ENCODE data around the gene TIGAR. TPM values are rescaled to one million over a fixed set of nuclear protein-coding genes. Genes with fewer than 3 reads are reported as not detected.
A peak's percentile ranks its signal among the peaks of the same experiment; 100 is the strongest.

Gene TIGAR
- total and polyA plus RNA-seq, 2 of the 8 experiments (the other 6 are each of a cell fraction or from before 2014, with no cell fraction given) = 3.8 to 26.4 TPM

DNA sequence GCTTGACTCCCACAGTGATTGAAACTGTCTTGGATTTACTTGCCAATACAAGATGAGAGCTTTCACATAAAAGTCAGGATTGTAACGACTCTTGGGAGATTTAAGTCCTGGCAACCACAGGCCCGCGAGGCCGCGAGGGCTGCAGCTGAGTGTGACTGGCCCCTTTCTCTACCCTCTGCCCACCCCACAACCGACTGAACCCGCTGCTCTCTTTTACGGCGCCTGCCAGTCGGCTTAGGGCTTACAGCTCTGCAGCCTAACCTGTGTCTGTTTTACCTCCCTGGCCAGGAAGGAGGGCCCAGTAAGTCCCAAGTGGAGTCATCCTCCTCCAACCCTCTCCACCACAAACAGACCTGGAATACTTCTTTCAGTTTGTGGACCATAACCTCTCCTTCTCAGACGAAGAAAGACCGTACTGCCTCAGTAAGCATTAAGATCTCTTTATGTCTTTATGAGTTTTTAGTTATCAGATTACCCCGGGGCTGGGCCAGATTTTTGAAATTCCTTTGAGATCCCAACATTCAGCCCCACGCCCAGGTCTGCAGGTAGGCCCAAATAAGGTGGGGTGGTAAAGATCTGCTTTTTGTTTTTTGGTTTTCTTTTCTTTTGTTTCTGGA, 12.6 kb upstream of the TIGAR start:
- Histone ChIP-seq H3K79me2 (ENCODE audit: control insufficient read depth in 1 of 2, insufficient read depth in 2 of 2, low read length in 2 of 2) (no peaks in the 10 kb centered on the region; a peak in 1 of 4 replicates), H2BK20ac (ENCODE audit: low read length) (no peak overlapping the region), H3K4ac (replicated peaks; ENCODE audit: insufficient read length, low read depth, low read length) (peak overlapping the region; percentile 19), H4K91ac (replicated peaks; ENCODE audit: insufficient read length, low read length) (no peak overlapping the region), H2BK5ac (ENCODE audit: low read depth, low read length) (no peak overlapping the region), H3K14ac (ENCODE audit: insufficient read length) (no peak overlapping the region), H2BK120ac (replicated peaks; ENCODE audit: low read depth, low read length) (no peak overlapping the region), H3K56ac (replicated peaks; ENCODE audit: insufficient read length, low read depth, low read length) (no peak overlapping the region), H3K4me1 (replicated peaks in 1 of 4; ENCODE audit: control insufficient read depth in 3 of 4, insufficient read depth in 4 of 4, low read length in 3 of 4) (peaks cover 3 to 10% (median 6%) of the 10 kb centered on the region in 4 experiments; a peak in 6 of 7 replicates), H2AFZ (ENCODE audit: low read length) (0 out of 2 replicates have a peak overlapping the region, but pooled peaks have one; percentile 30), H4K5ac (ENCODE audit: insufficient read length, low read depth, low read length) (peak overlapping the region; percentile 40), H3K79me1 (ENCODE audit: low read depth, low read length) (no peaks in the 10 kb centered on the region), H2BK12ac (ENCODE audit: low read depth, low read length) (no peak overlapping the region), H3K36me3 (ENCODE audit: control insufficient read depth in 2 of 4, insufficient read depth in 4 of 4, low read length in 3 of 4) (peaks cover 9 to 30% (median 14%) of the 10 kb centered on the region in 4 experiments), H3K23ac (ENCODE audit: insufficient read length) (no peak overlapping the region), H3K9me3 (ENCODE audit: insufficient read depth in 2 of 2, low read depth in 1 of 2, low read length in 1 of 2) (no peaks in the 10 kb centered on the region), H3K4me3 (ENCODE audit: extremely low read depth in 1 of 4, insufficient read depth in 2 of 4, low read depth in 3 of 4, low read length in 4 of 4) (no peak overlapping the region), H2BK15ac (ENCODE audit: low read length) (no peak overlapping the region), H3K27ac (ENCODE audit: low read depth, low read length) (no peak overlapping the region), H2AK5ac (ENCODE audit: low read depth, low read length) (0 out of 2 replicates have a peak overlapping the region, but pooled peaks have one; percentile 19), H3K18ac (ENCODE audit: extremely low read depth, low read length) (no peak overlapping the region), H3K9ac (replicated peaks in 1 of 4; ENCODE audit: extremely low read depth in 1 of 4, low read depth in 3 of 4, low read length in 3 of 4) (no peak overlapping the region), H3K23me2 (ENCODE audit: low read depth, low read length) (no peaks in the 10 kb centered on the region), H3K27me3 (replicated peaks in 1 of 4; ENCODE audit: control insufficient read depth in 3 of 4, extremely low read depth in 1 of 4, insufficient read depth in 3 of 4, low read length in 3 of 4) (no peaks in the 10 kb centered on the region), H4K20me1 (replicated peaks in 1 of 2; ENCODE audit: control insufficient read depth in 1 of 2, insufficient read depth in 2 of 2, low read length in 2 of 2) (peaks cover 0 to 10% of the 10 kb centered on the region in 2 experiments), H4K8ac (ENCODE audit: extremely low read depth, insufficient read depth, low read length) (no peak overlapping the region), H3K4me2 (ENCODE audit: insufficient read depth in 1 of 2, low read depth in 2 of 2, low read length in 2 of 2) (peak overlapping the region in 1 of 2 experiments; percentile 26; a peak in 3 of 4 replicates)
- ChIA-PET POLR2A (ENCODE audit: partially characterized antibody) (interaction anchor here (0.6 to 25.4 kb wide), 6 partner anchors 10 to 151 kb away, joined by 3 to 531 read pairs (median 4); partner anchors contain the start of gene CCND2), CTCF (ENCODE audit: partially characterized antibody) (interaction anchor here (0.6 to 2.1 kb wide), 12 partner anchors 15 to 432 kb away, joined by 3 to 5 read pairs (median 3); no protein-coding TSS in a partner anchor)
- WGBS, 2 experiments (ENCODE audit: extremely low coverage in 1 of 2, insufficient coverage in 1 of 2, insufficient read length in 1 of 2, insufficient replicate concordance in 2 of 2, low coverage in 1 of 2, low lambda C conversion rate in 2 of 2, missing lambda C conversion rate in 1 of 2) = 89% methylated on average over 10 of the region's 14 CpGs; no CpG with 5 or more reads in 1 of the 2 experiments
- no peak for TF ChIP-seq PHF8 (conservative IDR thresholded peaks at IDR 0.05; ENCODE audit: low read depth, low read length)
- no peak for TF ChIP-seq SP1 (IDR thresholded peaks at IDR 0.05; ENCODE audit: low read depth, low read length)
- TF ChIP-seq SP4 (IDR thresholded peaks at IDR 0.05; ENCODE audit: low read length) = no peak
- no peak for TF ChIP-seq TAF7 (optimal IDR thresholded peaks at IDR 0.05; ENCODE audit: borderline replicate concordance, low read depth, low read length)
- no peak for TF ChIP-seq CBX5 (IDR thresholded peaks at IDR 0.05; ENCODE audit: low read depth, low read length)
- TF ChIP-seq USF2 (IDR thresholded peaks at IDR 0.05; ENCODE audit: low read length) = no peak
- DNase-seq (ENCODE audit: low read depth in 1 of 2, low spot score in 2 of 2) (no peak), FAIRE-seq (no peak)
